Neural cell (in vitro differentiated cells): ENCODE measurements around the gene C12orf54.

Source experiments
- EP300 ChIP-seq: fragments of 450-650 bp; conservative IDR thresholded peaks from 2 replicates; pipeline ENCODE4 v1.6.1; 2014; ENCODE audit warnings: antibody characterized with exemption, mild to moderate bottlenecking, moderate library complexity; ENCODE audit not compliant: poor library complexity, severe bottlenecking
- EZH2 ChIP-seq: fragments of 200-600, 300-800 bp; shearing (Covaris generic), sonication (generic); IDR thresholded peaks from 2 replicates; pipeline ENCODE4 v1.6.1; 2014; ENCODE audit warnings: antibody characterized with exemption, low read length, borderline replicate concordance, mild to moderate bottlenecking; ENCODE audit not compliant: insufficient read depth, poor library complexity, severe bottlenecking
- MXI1 ChIP-seq: fragments of 450-650 bp; conservative IDR thresholded peaks from 2 replicates; pipeline ENCODE4 v1.6.1; 2014; ENCODE audit warnings: antibody characterized with exemption, mild to moderate bottlenecking; ENCODE audit not compliant: poor library complexity, severe bottlenecking
- POLR2AphosphoS5 ChIP-seq: IDR thresholded peaks from 2 replicates; pipeline ENCODE4 v1.6.1; 2012
- RAD21 ChIP-seq: fragments of 450-650 bp; conservative IDR thresholded peaks from 2 replicates; pipeline ENCODE4 v1.6.1; 2014; ENCODE audit warnings: antibody characterized with exemption, mild to moderate bottlenecking, moderate library complexity
- SMC3 ChIP-seq: fragments of 450-650 bp; conservative IDR thresholded peaks from 2 replicates; pipeline ENCODE4 v1.6.1; 2014; ENCODE audit warnings: antibody characterized with exemption, mild to moderate bottlenecking, moderate library complexity; ENCODE audit not compliant: poor library complexity
- TAF1 ChIP-seq: IDR thresholded peaks from 2 replicates; pipeline ENCODE4 v1.6.1; 2012; ENCODE audit warnings: low read depth
- TF ChIP-seq, protein P1 (sequence below): fragments of 450-650 bp; IDR thresholded peaks from 2 replicates; pipeline ENCODE4 v1.5.1; 2014; ENCODE audit warnings: antibody characterized with exemption, mild to moderate bottlenecking, moderate library complexity; ENCODE audit not compliant: poor library complexity, severe bottlenecking
- TF ChIP-seq, protein P2 (sequence below): IDR thresholded peaks from 2 replicates; pipeline ENCODE4 v1.6.1; 2012; ENCODE audit warnings: borderline replicate concordance

DNA sequence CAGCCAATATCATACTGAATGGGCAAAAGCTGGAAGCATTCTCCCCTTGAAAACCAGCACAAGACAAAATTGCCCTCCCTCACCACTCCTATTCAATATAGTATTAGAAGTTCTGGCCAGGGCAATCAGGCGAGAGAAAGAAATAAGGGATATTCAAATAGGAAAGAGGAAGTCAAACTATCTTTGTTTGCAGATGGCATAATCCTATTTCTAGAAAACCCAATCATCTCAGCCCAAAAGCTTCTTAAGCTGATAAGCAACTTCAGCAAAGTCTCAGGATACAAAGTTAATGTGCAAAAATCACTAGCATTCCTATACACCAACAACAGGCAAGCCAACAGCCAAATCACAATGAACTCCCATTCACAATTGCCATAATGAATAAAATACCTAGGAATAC is 30.9 kb upstream of the C12orf54 start:
- TF ChIP-seq EP300 (no peak), POLR2AphosphoS5 (no peak), EZH2 (no peak), RAD21 (no peak), MXI1 (no peak), TAF1 (no peak), SMC3 (no peak)
- TF ChIP-seq, protein P1, sequence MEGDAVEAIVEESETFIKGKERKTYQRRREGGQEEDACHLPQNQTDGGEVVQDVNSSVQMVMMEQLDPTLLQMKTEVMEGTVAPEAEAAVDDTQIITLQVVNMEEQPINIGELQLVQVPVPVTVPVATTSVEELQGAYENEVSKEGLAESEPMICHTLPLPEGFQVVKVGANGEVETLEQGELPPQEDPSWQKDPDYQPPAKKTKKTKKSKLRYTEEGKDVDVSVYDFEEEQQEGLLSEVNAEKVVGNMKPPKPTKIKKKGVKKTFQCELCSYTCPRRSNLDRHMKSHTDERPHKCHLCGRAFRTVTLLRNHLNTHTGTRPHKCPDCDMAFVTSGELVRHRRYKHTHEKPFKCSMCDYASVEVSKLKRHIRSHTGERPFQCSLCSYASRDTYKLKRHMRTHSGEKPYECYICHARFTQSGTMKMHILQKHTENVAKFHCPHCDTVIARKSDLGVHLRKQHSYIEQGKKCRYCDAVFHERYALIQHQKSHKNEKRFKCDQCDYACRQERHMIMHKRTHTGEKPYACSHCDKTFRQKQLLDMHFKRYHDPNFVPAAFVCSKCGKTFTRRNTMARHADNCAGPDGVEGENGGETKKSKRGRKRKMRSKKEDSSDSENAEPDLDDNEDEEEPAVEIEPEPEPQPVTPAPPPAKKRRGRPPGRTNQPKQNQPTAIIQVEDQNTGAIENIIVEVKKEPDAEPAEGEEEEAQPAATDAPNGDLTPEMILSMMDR: no peak
- TF ChIP-seq, protein P2, sequence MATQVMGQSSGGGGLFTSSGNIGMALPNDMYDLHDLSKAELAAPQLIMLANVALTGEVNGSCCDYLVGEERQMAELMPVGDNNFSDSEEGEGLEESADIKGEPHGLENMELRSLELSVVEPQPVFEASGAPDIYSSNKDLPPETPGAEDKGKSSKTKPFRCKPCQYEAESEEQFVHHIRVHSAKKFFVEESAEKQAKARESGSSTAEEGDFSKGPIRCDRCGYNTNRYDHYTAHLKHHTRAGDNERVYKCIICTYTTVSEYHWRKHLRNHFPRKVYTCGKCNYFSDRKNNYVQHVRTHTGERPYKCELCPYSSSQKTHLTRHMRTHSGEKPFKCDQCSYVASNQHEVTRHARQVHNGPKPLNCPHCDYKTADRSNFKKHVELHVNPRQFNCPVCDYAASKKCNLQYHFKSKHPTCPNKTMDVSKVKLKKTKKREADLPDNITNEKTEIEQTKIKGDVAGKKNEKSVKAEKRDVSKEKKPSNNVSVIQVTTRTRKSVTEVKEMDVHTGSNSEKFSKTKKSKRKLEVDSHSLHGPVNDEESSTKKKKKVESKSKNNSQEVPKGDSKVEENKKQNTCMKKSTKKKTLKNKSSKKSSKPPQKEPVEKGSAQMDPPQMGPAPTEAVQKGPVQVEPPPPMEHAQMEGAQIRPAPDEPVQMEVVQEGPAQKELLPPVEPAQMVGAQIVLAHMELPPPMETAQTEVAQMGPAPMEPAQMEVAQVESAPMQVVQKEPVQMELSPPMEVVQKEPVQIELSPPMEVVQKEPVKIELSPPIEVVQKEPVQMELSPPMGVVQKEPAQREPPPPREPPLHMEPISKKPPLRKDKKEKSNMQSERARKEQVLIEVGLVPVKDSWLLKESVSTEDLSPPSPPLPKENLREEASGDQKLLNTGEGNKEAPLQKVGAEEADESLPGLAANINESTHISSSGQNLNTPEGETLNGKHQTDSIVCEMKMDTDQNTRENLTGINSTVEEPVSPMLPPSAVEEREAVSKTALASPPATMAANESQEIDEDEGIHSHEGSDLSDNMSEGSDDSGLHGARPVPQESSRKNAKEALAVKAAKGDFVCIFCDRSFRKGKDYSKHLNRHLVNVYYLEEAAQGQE: no peak
